Osteoblast (primary cell): ENCODE data around the gene MCC. TPM values are rescaled to one million over a fixed set of nuclear protein-coding genes. Genes with fewer than 3 reads are reported as not detected.
"Not testable (repeated sequence)": the region's sequence is repeated elsewhere in the genome, so short reads cannot be mapped to it uniquely, and the experiment has no call there.

Experiments
- DNase-seq: peaks from one replicate; pipeline ENCODE4 v3.0.0; 2011; ENCODE audit warnings: low spot score, mixed read lengths; ENCODE audit not compliant: insufficient read length; ENCODE audit errors: missing footprints
- H2AFZ ChIP-seq: 2 replicates; pipeline ENCODE4 v1.6.0; 2011; ENCODE audit warnings: mild to moderate bottlenecking, low read length
- H3K27ac ChIP-seq: 2 replicates; pipeline ENCODE4 v1.5.1; 2011; ENCODE audit warnings: mild to moderate bottlenecking, low read depth, low read length, moderate library complexity
- H3K27me3 ChIP-seq: 2 replicates; pipeline ENCODE4 v1.6.0; 2012; ENCODE audit warnings: mild to moderate bottlenecking, control low read depth, inconsistent platforms, low read length, moderate library complexity; ENCODE audit not compliant: insufficient read depth
- H3K36me3 ChIP-seq: 2 replicates; pipeline ENCODE4 v1.5.1; 2011; ENCODE audit warnings: mild to moderate bottlenecking, low read length, control low read depth, moderate library complexity; ENCODE audit not compliant: insufficient read depth
- H3K4me1 ChIP-seq: 2 replicates; pipeline ENCODE4 v1.5.1; 2011; ENCODE audit warnings: mild to moderate bottlenecking, low read length, control low read depth, moderate library complexity; ENCODE audit not compliant: insufficient read depth
- H3K4me2 ChIP-seq: 2 replicates; pipeline ENCODE4 v1.6.0; 2011; ENCODE audit warnings: mild to moderate bottlenecking, low read length; ENCODE audit not compliant: insufficient read depth
- H3K4me3 ChIP-seq: fragments of 200-600 bp; sonication (generic); 3 replicates; pipeline ENCODE4 v1.5.1; 2012; ENCODE audit warnings: mild to moderate bottlenecking, low read length, inconsistent platforms; ENCODE audit not compliant: insufficient read depth
- H3K79me2 ChIP-seq: 2 replicates; pipeline ENCODE4 v1.6.0; 2012; ENCODE audit warnings: mild to moderate bottlenecking, low read length, control low read depth, inconsistent platforms; ENCODE audit not compliant: insufficient read depth
- H3K9me3 ChIP-seq: 2 replicates; pipeline ENCODE4 v1.5.1; 2011; ENCODE audit warnings: low read depth, low read length, control low read depth
- H4K20me1 ChIP-seq: 2 replicates; pipeline ENCODE4 v1.6.0; 2012; ENCODE audit warnings: mild to moderate bottlenecking, low read length, control low read depth; ENCODE audit not compliant: insufficient read depth
- total RNA-seq: library from RNA; depleted of rRNA; stranded (reverse); fragments of >200 nt; gene quantifications from 2 replicates; pipeline ENCODE4 v1.2.3, GENCODE V29; 2012
- TF ChIP-seq, protein P1 (sequence below): IDR thresholded peaks from 2 replicates; pipeline ENCODE4 v1.5.1; 2011; ENCODE audit warnings: mild to moderate bottlenecking, low read depth, low read length, moderate library complexity; ENCODE audit errors: extremely low read depth

The MCC gene
- total RNA-seq, 1 donor: 45.6 TPM

DNA sequence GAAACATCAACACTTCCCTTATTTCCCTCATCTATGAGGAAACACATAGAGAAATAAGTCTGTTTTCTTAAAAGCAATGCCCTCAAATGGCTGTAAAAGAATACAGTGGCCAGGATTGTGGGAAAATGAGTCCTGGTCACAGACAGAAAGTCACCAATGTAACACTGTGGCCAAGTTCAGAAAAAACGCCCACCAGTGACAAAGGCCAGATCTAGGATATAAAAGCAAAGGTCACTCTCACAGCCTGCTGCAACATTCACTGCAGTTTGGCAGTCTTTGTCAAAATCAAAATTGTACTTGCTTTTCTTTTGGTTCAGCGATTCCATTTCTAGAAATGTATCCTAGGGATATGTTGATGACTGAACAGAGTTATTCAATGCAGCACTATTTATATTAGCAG, 84.0 kb downstream of the MCC start:
- TF ChIP-seq, protein P1, sequence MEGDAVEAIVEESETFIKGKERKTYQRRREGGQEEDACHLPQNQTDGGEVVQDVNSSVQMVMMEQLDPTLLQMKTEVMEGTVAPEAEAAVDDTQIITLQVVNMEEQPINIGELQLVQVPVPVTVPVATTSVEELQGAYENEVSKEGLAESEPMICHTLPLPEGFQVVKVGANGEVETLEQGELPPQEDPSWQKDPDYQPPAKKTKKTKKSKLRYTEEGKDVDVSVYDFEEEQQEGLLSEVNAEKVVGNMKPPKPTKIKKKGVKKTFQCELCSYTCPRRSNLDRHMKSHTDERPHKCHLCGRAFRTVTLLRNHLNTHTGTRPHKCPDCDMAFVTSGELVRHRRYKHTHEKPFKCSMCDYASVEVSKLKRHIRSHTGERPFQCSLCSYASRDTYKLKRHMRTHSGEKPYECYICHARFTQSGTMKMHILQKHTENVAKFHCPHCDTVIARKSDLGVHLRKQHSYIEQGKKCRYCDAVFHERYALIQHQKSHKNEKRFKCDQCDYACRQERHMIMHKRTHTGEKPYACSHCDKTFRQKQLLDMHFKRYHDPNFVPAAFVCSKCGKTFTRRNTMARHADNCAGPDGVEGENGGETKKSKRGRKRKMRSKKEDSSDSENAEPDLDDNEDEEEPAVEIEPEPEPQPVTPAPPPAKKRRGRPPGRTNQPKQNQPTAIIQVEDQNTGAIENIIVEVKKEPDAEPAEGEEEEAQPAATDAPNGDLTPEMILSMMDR: no peak
- H2AFZ ChIP-seq: no peak overlapping the region
- DNase-seq: no peak
- H3K36me3 ChIP-seq: no peaks in the 10 kb centered on the region
- H3K79me2 ChIP-seq: no peaks in the 10 kb centered on the region
- no peak overlapping the region for H3K4me2 ChIP-seq
- H3K27ac ChIP-seq: no peak overlapping the region
- H3K9me3 ChIP-seq: no peaks in the 10 kb centered on the region
- no peaks in the 10 kb centered on the region for H3K4me1 ChIP-seq
- H3K27me3 ChIP-seq: no peaks in the 10 kb centered on the region
- no peaks in the 10 kb centered on the region for H4K20me1 ChIP-seq
- H3K4me3 ChIP-seq: no peak overlapping the region

DNA sequence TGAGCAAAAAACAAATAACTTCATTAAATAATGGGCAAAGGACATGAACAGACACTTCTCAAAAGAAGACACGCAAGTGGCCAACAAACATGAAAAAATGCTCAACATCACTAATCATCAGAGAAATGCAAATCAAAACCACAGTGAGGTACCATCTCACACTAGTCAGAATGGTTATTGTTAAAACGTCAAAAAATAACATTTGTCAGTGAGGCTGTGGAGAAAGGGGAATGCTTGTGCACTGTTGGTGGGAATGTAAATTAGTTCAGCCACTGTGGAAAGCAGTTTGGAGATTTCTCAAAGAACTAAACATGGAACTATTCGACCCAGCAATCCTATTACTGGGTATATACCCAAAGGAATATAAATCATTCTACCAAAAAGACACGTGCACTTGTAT, 90.3 kb downstream of the MCC start:
- not testable (repeated sequence) for H3K4me1 ChIP-seq

DNA sequence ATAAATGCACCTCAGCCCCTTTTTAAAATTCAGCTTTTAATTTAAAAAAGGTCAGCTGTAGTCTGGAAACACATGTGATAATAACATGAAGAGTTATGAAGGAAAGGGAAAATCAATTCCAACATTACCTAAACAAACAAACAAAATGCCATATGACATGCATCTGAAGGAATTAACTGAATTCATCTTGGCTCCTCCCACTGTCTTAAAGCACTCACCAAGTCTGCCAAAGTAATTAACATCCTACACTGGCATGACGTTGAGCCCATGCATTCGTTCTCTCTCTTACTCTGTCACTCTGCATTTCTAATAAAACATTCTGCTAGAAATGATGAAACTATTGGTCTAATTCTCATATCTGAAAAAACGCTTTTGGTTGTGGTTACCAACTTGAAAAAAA, 91.2 kb downstream of the MCC start:
- Histone ChIP-seq H3K36me3 (no peaks in the 10 kb centered on the region), H4K20me1 (no peaks in the 10 kb centered on the region), H3K4me2 (no peak overlapping the region), H3K4me3 (no peak overlapping the region), H2AFZ (no peak overlapping the region), H3K27me3 (no peaks in the 10 kb centered on the region), H3K4me1 (no peaks in the 10 kb centered on the region), H3K27ac (no peak overlapping the region), H3K9me3 (no peaks in the 10 kb centered on the region), H3K79me2 (no peaks in the 10 kb centered on the region)
- TF ChIP-seq, protein P1: no peak
- DNase-seq: no peak

More for the DNA sequence above, 90.3 kb downstream of the MCC start:
- H3K9me3 ChIP-seq, H3K4me3 ChIP-seq, H3K79me2 ChIP-seq, H3K27ac ChIP-seq, DNase-seq, H3K4me2 ChIP-seq, H3K27me3 ChIP-seq, H2AFZ ChIP-seq, H3K36me3 ChIP-seq, H4K20me1 ChIP-seq: not testable (repeated sequence)

DNA sequence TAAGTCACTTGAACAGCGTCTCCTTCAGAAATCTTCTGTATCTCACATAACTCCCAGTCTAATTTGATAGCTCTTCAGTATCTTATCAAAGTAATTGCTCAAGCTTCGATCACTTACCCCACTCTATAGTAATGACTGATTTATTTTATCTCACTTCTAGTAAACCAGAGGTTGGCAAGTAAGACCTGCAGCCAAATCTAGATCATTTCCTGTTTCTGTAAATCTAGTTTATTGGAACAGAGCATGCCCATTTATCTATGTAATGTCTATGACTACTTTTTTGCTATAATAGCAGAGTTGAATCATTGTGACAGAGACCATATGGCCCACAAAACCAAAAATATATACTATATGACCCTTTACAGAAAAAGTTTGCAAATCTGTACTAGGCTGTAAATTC, 93.6 kb downstream of the MCC start:
- Histone ChIP-seq H3K4me1 (no peaks in the 10 kb centered on the region), H3K27me3 (peaks cover 10% of the 10 kb centered on the region), H3K9me3 (no peaks in the 10 kb centered on the region), H4K20me1 (no peaks in the 10 kb centered on the region), H2AFZ (no peak overlapping the region), H3K4me2 (no peak overlapping the region), H3K79me2 (no peaks in the 10 kb centered on the region), H3K4me3 (no peak overlapping the region), H3K27ac (no peak overlapping the region), H3K36me3 (no peaks in the 10 kb centered on the region)
- TF ChIP-seq, protein P1: no peak
- peak; percentile 41 for DNase-seq
